Stimulated activated CD8-positive, alpha-beta memory T cell treated with anti-CD3 and anti-CD28 coated beads, Interleukin-15, amount 100 ng/mL, for 48 hours (primary cell): Measurements from ENCODE around the gene ARMCX1.
"Not testable (repeated sequence)": the region's sequence is repeated elsewhere in the genome, so short reads cannot be mapped to it uniquely, and the experiment has no call there.

ENCODE experiments used
- DNase-seq, 2 donors: peaks; one replicate each; pipeline ENCODE4 v3.0.0-alpha.2; 2020; ENCODE audit warnings: low read depth in 2 of 2

Gene ARMCX1

GRCh38 chrX:101550362-101550750, at the start of gene ARMCX1:
TSS of gene ARMCX1 (plus strand) at chrX:101550547. CDS start at chrX:101552931, 2,384 bp downstream.
- peak; percentile 4 to 15 for DNase-seq

GRCh38 chrX:101502929-101503328, 47.4 kb upstream of the ARMCX1 start:
- DNase-seq, result not testable (repeated sequence)

GRCh38 chrX:101507372-101507771, 43.0 kb upstream of the ARMCX1 start:
- DNase-seq, result no peak

- DNase-seq, result no peak
Observed at GRCh38 chrX:101507986-101508385, 42.4 kb upstream of the ARMCX1 start.

GRCh38 chrX:101530944-101531343, 19.4 kb upstream of the ARMCX1 start:
- no peak for DNase-seq

- DNase-seq, result no peak
Observed at GRCh38 chrX:101539116-101539515, 11.2 kb upstream of the ARMCX1 start.

- DNase-seq, result no peak
Observed at GRCh38 chrX:101550751-101551379, 518 bp downstream of the ARMCX1 start.

GRCh38 chrX:101551380-101551767, 1.0 kb downstream of the ARMCX1 start:
- DNase-seq, result no peak

GRCh38 chrX:101552714-101553113, 2.4 kb downstream of the ARMCX1 start:
- no peak for DNase-seq

- DNase-seq, result no peak
Observed at GRCh38 chrX:101564651-101565050, 14.3 kb downstream of the ARMCX1 start.

GRCh38 chrX:101595739-101596419, 45.5 kb downstream of the ARMCX1 start:
- no peak for DNase-seq

- DNase-seq, result not testable (repeated sequence)
Observed at GRCh38 chrX:101599592-101599991, 49.2 kb downstream of the ARMCX1 start.

- no peak for DNase-seq
Observed at GRCh38 chrX:101602077-101602476, 51.7 kb downstream of the ARMCX1 start.
